Panc1 (cell line): ENCODE results near the gene NCKAP5. TPM values are rescaled to one million over a fixed set of nuclear protein-coding genes. Genes with fewer than 3 reads are reported as not detected.

Experiments used
- ATAC-seq: fragments of 200-7000 bp; cut with Tn5 transposase; 2 replicates; pipeline ENCODE4 v1.9.1; 2020; ENCODE audit warnings: mild to moderate bottlenecking, moderate library complexity
- BruUV-seq: library from RNA; stranded (reverse); fragments of 400-500 nt; replicated peaks from 2 replicates; lab custom pipeline; 2021; lab: Mats Ljungman, UMichigan
- CTCF ChIA-PET: fragments of 300-600 bp; sonication (Branson Sonifier 250); formaldehyde crosslinking; loops from one replicate; lab custom pipeline; 2022; ENCODE audit warnings: antibody characterized with exemption; lab: Charles Lee
- POLR2A ChIA-PET: fragments of 300-600 bp; sonication (Branson Sonifier 250); formaldehyde crosslinking; loops from one replicate; lab custom pipeline; 2022; ENCODE audit warnings: antibody characterized with exemption; lab: Charles Lee
- DNase-seq: peaks from one replicate; pipeline ENCODE4 v3.0.0-alpha.2; 2010; ENCODE audit warnings: low read depth, low spot score
- H3K27ac ChIP-seq: 2 replicates; pipeline ENCODE4 v1.5.1; 2011; ENCODE audit warnings: mild to moderate bottlenecking, low read length, inconsistent platforms
- H3K27me3 ChIP-seq: fragments of 200-500 bp; sonication (Bioruptor generic); 2 replicates; pipeline ENCODE4 v1.6.0; 2014; ENCODE audit warnings: low read length, inconsistent platforms; ENCODE audit not compliant: control insufficient read depth, insufficient read depth
- H3K36me3 ChIP-seq: fragments of 200-500 bp; sonication (Bioruptor generic); 2 replicates; pipeline ENCODE4 v1.5.1; 2014; ENCODE audit warnings: inconsistent platforms, mild to moderate bottlenecking, low read length, moderate library complexity; ENCODE audit not compliant: control insufficient read depth, insufficient read depth
- H3K4me1 ChIP-seq: 2 replicates; pipeline ENCODE4 v1.5.1; 2011; ENCODE audit warnings: inconsistent platforms, mild to moderate bottlenecking, low read length, moderate library complexity; ENCODE audit not compliant: control insufficient read depth, insufficient read depth
- H3K4me3 ChIP-seq, 2 experiments: 2 replicates each; pipeline ENCODE4 v1.5.1; 2011 to 2012; ENCODE audit warnings: low read depth in 2 of 2, low read length in 2 of 2, mild to moderate bottlenecking in 2 of 2, inconsistent platforms in 1 of 2, moderate library complexity in 1 of 2
- H3K9me3 ChIP-seq: fragments of 200-500 bp; sonication (Bioruptor generic); 2 replicates; pipeline ENCODE4 v1.5.1; 2014; ENCODE audit warnings: low read depth, mild to moderate bottlenecking, inconsistent platforms, low read length, moderate library complexity; ENCODE audit not compliant: control insufficient read depth, insufficient read depth
- CTCF ChIP-seq: fragments of 450-650 bp; IDR thresholded peaks from 2 replicates; pipeline ENCODE4 v1.5.1; 2017; ENCODE audit warnings: mild to moderate bottlenecking
- POLR2AphosphoS5 ChIP-seq: IDR thresholded peaks from 2 replicates; pipeline ENCODE4 v1.6.1; 2012; ENCODE audit warnings: mild to moderate bottlenecking, low read depth, low read length, moderate library complexity
- REST ChIP-seq, 2 experiments: IDR thresholded peaks; 2 replicates each; pipeline ENCODE4 v1.6.1; 2011 to 2012; ENCODE audit warnings: low read depth in 2 of 2, control low read depth in 1 of 2, low read length in 1 of 2, mild to moderate bottlenecking in 1 of 2, moderate library complexity in 1 of 2; ENCODE audit not compliant: insufficient read depth in 1 of 2
- SIN3A ChIP-seq: IDR thresholded peaks from 2 replicates; pipeline ENCODE4 v1.6.1; 2012; ENCODE audit warnings: low read depth, mild to moderate bottlenecking, low read length, moderate library complexity, borderline replicate concordance; ENCODE audit not compliant: insufficient read depth
- TCF7L2 ChIP-seq: IDR thresholded peaks from 2 replicates; pipeline ENCODE4 v1.6.1; 2011; ENCODE audit warnings: mild to moderate bottlenecking, low read depth, low read length, inconsistent platforms
- in situ Hi-C: cut with HindIII; loops from 2 replicates; pipeline ENCODE4 v1.10.0; 2016; ENCODE audit warnings: low sequenced_read_pairs, low pct_unique_long_range_greater_than_20kb
- intact Hi-C: fragments of 100-400 bp; cut with micrococcal nuclease; formaldehyde crosslinking; loops from one replicate; pipeline ENCODE4 v1.10.0; 2022; ENCODE audit not compliant: unreplicated experiment
- total RNA-seq: library from RNA; stranded (reverse); gene quantifications from one replicate; pipeline ENCODE4 v1.2.1, GENCODE V29; 2021; ENCODE audit not compliant: unreplicated experiment

NCKAP5 gene
- total RNA-seq, 1 experiment from 2014 or later = 0.10 TPM

GRCh38 chr2:133515271-133515670, 53.0 kb downstream of the NCKAP5 start:
- ChIA-PET POLR2A (no interaction called here), CTCF (no interaction called here)
- DNase-seq (no peak), ATAC-seq (no peak)
- no peaks in the 10 kb centered on the region for H3K4me1 ChIP-seq
- no TSS peak for BruUV-seq
- H3K4me3 ChIP-seq = no peak overlapping the region
- no peaks in the 10 kb centered on the region for H3K36me3 ChIP-seq
- no peaks in the 10 kb centered on the region for H3K27me3 ChIP-seq
- in situ Hi-C loops (no loop called here), intact Hi-C loops (no loop called here)
- no peak overlapping the region for H3K27ac ChIP-seq
- no peaks in the 10 kb centered on the region for H3K9me3 ChIP-seq
- no peak for TF ChIP-seq TCF7L2
- no peak for TF ChIP-seq CTCF
- no peak for TF ChIP-seq REST (IDR thresholded peaks at IDR 0.05; ENCODE audit: insufficient read depth in 1 of 2, low read depth in 2 of 2, low read length in 1 of 2)
- TF ChIP-seq SIN3A = no peak
- no peak for TF ChIP-seq POLR2AphosphoS5

GRCh38 chr2:133513893-133514292, 54.4 kb downstream of the NCKAP5 start:
- Histone ChIP-seq H3K4me1 (no peaks in the 10 kb centered on the region), H3K9me3 (no peaks in the 10 kb centered on the region), H3K27me3 (no peaks in the 10 kb centered on the region), H3K27ac (no peak overlapping the region), H3K36me3 (no peaks in the 10 kb centered on the region), H3K4me3 (no peak overlapping the region)
- ATAC-seq = no peak
- BruUV-seq = no TSS peak
- intact Hi-C loops = no loop called here
- TF ChIP-seq TCF7L2 = no peak
- ChIA-PET POLR2A (no interaction called here), CTCF (no interaction called here)
- in situ Hi-C loops = no loop called here
- no peak for DNase-seq

- intact Hi-C loops (no loop called here), in situ Hi-C loops (no loop called here)
- no peak for ATAC-seq
- no peak for TF ChIP-seq POLR2AphosphoS5
- H3K9me3 ChIP-seq = no peaks in the 10 kb centered on the region
- POLR2A ChIA-PET = no interaction called here
- H3K4me3 ChIP-seq = no peak overlapping the region
- no peaks in the 10 kb centered on the region for H3K27me3 ChIP-seq
- no TSS peak for BruUV-seq
- DNase-seq = no peak
- CTCF ChIA-PET = no interaction called here
- H3K36me3 ChIP-seq = no peaks in the 10 kb centered on the region
- no peak overlapping the region for H3K27ac ChIP-seq
- H3K4me1 ChIP-seq = no peaks in the 10 kb centered on the region
These were observed 56.1 kb downstream of the NCKAP5 start for GRCh38 chr2:133512121-133512520.
